HepG2 (cell line): ENCODE data around the gene TGFB2.

ENCODE experiments used
- BRF2 ChIP-seq: sonication (generic); formaldehyde crosslinking; IDR thresholded peaks from 2 replicates; pipeline ENCODE4 v1.8.1; 2022; ENCODE audit warnings: mild to moderate bottlenecking, missing genetic modification reagents
- ELF1 ChIP-seq: sonication (generic); formaldehyde crosslinking; IDR thresholded peaks from 2 replicates; pipeline ENCODE4 v1.4.0; 2020; ENCODE audit warnings: missing genetic modification reagents
- FOXA1 ChIP-seq, 2 experiments: fragments of 450-650 bp in 1 of 2; sonication (generic) in 1 of 2; formaldehyde crosslinking in 1 of 2; IDR thresholded peaks; 2 replicates each; pipeline versions ENCODE4 v1.4.0 to v1.6.1; 2016 to 2020; ENCODE audit warnings: missing genetic modification reagents in 1 of 2
- LCORL ChIP-seq, 2 experiments: fragments of 450-650 bp in 1 of 2; sonication (generic) in 1 of 2; formaldehyde crosslinking in 1 of 2; IDR thresholded peaks; 2 replicates each; pipeline versions ENCODE4 v1.5.0 to v1.6.1; 2017 to 2020; ENCODE audit warnings: antibody characterized with exemption in 1 of 2, missing genetic modification reagents in 1 of 2
- REST ChIP-seq, 2 experiments: IDR thresholded peaks; 2 replicates each; pipeline ENCODE4 v1.6.1; 2011 to 2012; ENCODE audit warnings: low read length in 2 of 2, borderline replicate concordance in 1 of 2, low read depth in 1 of 2, mild to moderate bottlenecking in 1 of 2, moderate library complexity in 1 of 2
- YY1 ChIP-seq: IDR thresholded peaks from 2 replicates; pipeline ENCODE4 v1.6.1; 2011; ENCODE audit warnings: low read length, low read depth, moderate library complexity, mild to moderate bottlenecking; ENCODE audit not compliant: insufficient read depth, insufficient replicate concordance
- ZNF124 ChIP-seq: sonication (generic); formaldehyde crosslinking; IDR thresholded peaks from 2 replicates; pipeline ENCODE4 v1.4.0; 2020; ENCODE audit warnings: missing genetic modification reagents
- ZNF670 ChIP-seq: sonication (generic); formaldehyde crosslinking; IDR thresholded peaks from 2 replicates; pipeline ENCODE4 v1.8.0; 2022; ENCODE audit warnings: mild to moderate bottlenecking, missing genetic modification reagents, borderline replicate concordance

GRCh38 chr1:218492874-218493273 is 147.7 kb downstream of the TGFB2 start:
- TF ChIP-seq ELF1 (CRISPR knock-in tag) (no peak), ZNF670 (CRISPR knock-in tag) (no peak), ZNF124 (CRISPR knock-in tag) (no peak), REST (IDR thresholded peaks at IDR 0.05; ENCODE audit: borderline replicate concordance in 1 of 2, low read depth in 1 of 2, low read length in 2 of 2) (no peak), FOXA1 (IDR thresholded peaks at IDR 0.05) (no peak), FOXA1 (CRISPR knock-in tag; IDR thresholded peaks at IDR 0.05) (no peak), LCORL (IDR thresholded peaks at IDR 0.05) (no peak), LCORL (CRISPR knock-in tag; IDR thresholded peaks at IDR 0.05) (no peak), YY1 (no peak), BRF2 (CRISPR knock-in tag) (no peak)
